Neuronal stem cell (in vitro differentiated cells): ENCODE measurements around the gene HID1.

Source experiments
- DNase-seq: peaks from one replicate; pipeline ENCODE4 v3.0.0-alpha.2; 2013; ENCODE audit warnings: low spot score
- H2AFZ ChIP-seq: one replicate; pipeline ENCODE4 v1.6.1; 2013; ENCODE audit warnings: mild to moderate bottlenecking, low read length, inconsistent platforms
- H2AK5ac ChIP-seq: 2 replicates; pipeline ENCODE4 v1.6.1; 2013; ENCODE audit warnings: low read depth, mild to moderate bottlenecking, inconsistent platforms, low read length, moderate library complexity, mixed read lengths
- H2BK120ac ChIP-seq: 2 replicates; pipeline ENCODE4 v1.6.1; 2013; ENCODE audit warnings: low read depth, mild to moderate bottlenecking, inconsistent platforms, low read length, moderate library complexity, mixed read lengths
- H2BK12ac ChIP-seq: one replicate; pipeline ENCODE4 v1.6.1; 2013; ENCODE audit warnings: low read length, inconsistent platforms
- H2BK15ac ChIP-seq: 2 replicates; pipeline ENCODE4 v1.6.1; 2013; ENCODE audit warnings: mild to moderate bottlenecking, low read length, inconsistent platforms, mixed read lengths
- H2BK5ac ChIP-seq: one replicate; pipeline ENCODE4 v1.6.1; 2013; ENCODE audit warnings: inconsistent platforms, mild to moderate bottlenecking, low read length, moderate library complexity
- H3K14ac ChIP-seq: one replicate; pipeline ENCODE4 v1.6.1; 2013; ENCODE audit warnings: low read length, inconsistent platforms
- H3K18ac ChIP-seq: 2 replicates; pipeline ENCODE4 v1.6.1; 2013; ENCODE audit warnings: low read length, inconsistent platforms
- H3K23ac ChIP-seq: 2 replicates; pipeline ENCODE4 v1.6.1; 2013; ENCODE audit warnings: low read depth, mild to moderate bottlenecking, mixed read lengths, low read length, inconsistent platforms; ENCODE audit not compliant: poor library complexity
- H3K27ac ChIP-seq: replicated peaks from 3 replicates; pipeline ENCODE4 v1.5.1; 2013; ENCODE audit warnings: low read length, inconsistent platforms
- H3K27me3 ChIP-seq, 3 experiments: 2 replicates each; pipeline ENCODE4 v1.6.1; 2013; ENCODE audit warnings: low read length in 3 of 3, mild to moderate bottlenecking in 2 of 3, inconsistent platforms in 1 of 3, low read depth in 1 of 3, mixed read lengths in 1 of 3, moderate library complexity in 1 of 3; ENCODE audit not compliant: control insufficient read depth in 3 of 3, insufficient read depth in 3 of 3
- H3K36me3 ChIP-seq, 2 donors: replicated peaks in 1 of 2; 2 replicates each; pipeline ENCODE4 v1.6.1; 2013; ENCODE audit warnings: low read length in 2 of 2; ENCODE audit not compliant: control insufficient read depth in 2 of 2, insufficient read depth in 2 of 2
- H3K4ac ChIP-seq: 2 replicates; pipeline ENCODE4 v1.6.1; 2013; ENCODE audit warnings: inconsistent platforms, mild to moderate bottlenecking, low read length, moderate library complexity
- H3K4me1 ChIP-seq, 2 donors: 1 replicate in 1 of 2; 2 replicates in 1 of 2; pipeline ENCODE4 v1.6.1; 2013; ENCODE audit warnings: low read length in 2 of 2, low read depth in 1 of 2; ENCODE audit not compliant: control insufficient read depth in 2 of 2, insufficient read depth in 1 of 2
- H3K4me2 ChIP-seq: one replicate; pipeline ENCODE4 v1.6.1; 2013; ENCODE audit warnings: mild to moderate bottlenecking, low read length, inconsistent platforms; ENCODE audit not compliant: insufficient read depth, poor library complexity, severe bottlenecking
- H3K4me3 ChIP-seq, 2 donors: 2 replicates each; pipeline ENCODE4 v1.5.1; 2013; ENCODE audit warnings: low read length in 2 of 2, mild to moderate bottlenecking in 2 of 2, inconsistent platforms in 1 of 2, moderate library complexity in 1 of 2
- H3K79me1 ChIP-seq: one replicate; pipeline ENCODE4 v1.6.1; 2013; ENCODE audit warnings: low read depth, mild to moderate bottlenecking, inconsistent platforms, low read length, moderate library complexity
- H3K9ac ChIP-seq: one replicate; pipeline ENCODE4 v1.6.1; 2013; ENCODE audit warnings: mild to moderate bottlenecking, low read depth, low read length, inconsistent platforms; ENCODE audit not compliant: poor library complexity
- H3K9me3 ChIP-seq, 2 donors: replicated peaks in 1 of 2; 2 replicates each; pipeline versions ENCODE3 to v1.6.1; 2013; ENCODE audit warnings: low read length in 2 of 2, mild to moderate bottlenecking in 2 of 2, inconsistent platforms in 1 of 2, low read depth in 1 of 2, mixed read lengths in 1 of 2, moderate library complexity in 1 of 2; ENCODE audit not compliant: control insufficient read depth in 2 of 2, insufficient read depth in 1 of 2
- H4K8ac ChIP-seq: one replicate; pipeline ENCODE4 v1.6.1; 2013; ENCODE audit warnings: low read depth, mild to moderate bottlenecking, inconsistent platforms, low read length, moderate library complexity
- H4K91ac ChIP-seq: one replicate; pipeline ENCODE4 v1.6.1; 2013; ENCODE audit warnings: low read length, low read depth, mild to moderate bottlenecking, inconsistent platforms; ENCODE audit not compliant: poor library complexity
- WGBS, 2 donors: extraction: QIAGEN DNeasy Blood & Tissue Kit; methylation state at CpG; one replicate each; pipeline ENCODE4 v1.1.7; 2013; ENCODE audit warnings: missing lambda C conversion rate in 2 of 2, mixed read lengths in 1 of 2; ENCODE audit not compliant: insufficient read length in 2 of 2, insufficient replicate concordance in 1 of 2; ENCODE audit errors: extremely low coverage in 2 of 2; 5-methylcytosine and 5-hydroxymethylcytosine counted together

HID1 gene

DNA sequence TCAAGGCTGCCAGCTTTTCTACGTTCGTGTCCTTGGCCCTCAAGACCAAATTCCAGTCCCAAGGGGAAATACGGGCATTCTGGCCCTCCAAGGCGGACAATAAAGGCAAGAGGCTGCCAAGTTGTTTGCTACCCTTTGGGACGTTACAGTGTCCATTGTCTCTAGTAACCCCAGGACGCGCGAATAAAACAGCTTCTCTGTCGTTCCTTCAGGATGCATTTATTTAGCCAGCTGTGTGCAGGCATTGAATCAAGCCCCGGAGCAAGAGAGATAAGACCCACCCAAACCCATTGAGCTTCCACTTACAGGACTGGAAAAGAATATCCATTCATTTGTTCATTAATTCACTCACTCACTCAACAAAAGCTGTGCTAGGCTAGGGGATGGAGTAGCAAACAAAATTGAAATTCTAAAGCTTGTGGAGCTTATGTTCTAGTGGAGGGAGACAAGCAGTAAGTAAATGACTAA is 40.6 kb upstream of the HID1 start:
- H3K4me1 ChIP-seq = peaks cover 7 to 12% of the 10 kb centered on the region in 2 donors
- H2BK15ac ChIP-seq = no peak overlapping the region
- H3K14ac ChIP-seq = no peak overlapping the region
- H2BK12ac ChIP-seq = no peak overlapping the region
- no peak overlapping the region for H3K4ac ChIP-seq
- H3K9ac ChIP-seq = peak overlapping the region; percentile 93
- no peak overlapping the region for H2AK5ac ChIP-seq
- H2BK120ac ChIP-seq = no peak overlapping the region
- no peaks in the 10 kb centered on the region for H3K27me3 ChIP-seq
- H2BK5ac ChIP-seq = no peak overlapping the region
- no CpG with 5 or more reads among the region's 10 CpGs for WGBS, 2 donors
- H4K91ac ChIP-seq = no peak overlapping the region
- H3K4me2 ChIP-seq = peak overlapping the region; percentile 59
- no peak overlapping the region for H4K8ac ChIP-seq
- H3K4me3 ChIP-seq = peak overlapping the region; percentile 76 to 94
- H3K79me1 ChIP-seq = no peaks in the 10 kb centered on the region
- peak overlapping the region; percentile 15 for H3K27ac ChIP-seq
- peaks cover 0 to 2% of the 10 kb centered on the region in 2 donors for H3K9me3 ChIP-seq
- H3K36me3 ChIP-seq = peaks cover 5 to 16% of the 10 kb centered on the region in 2 donors
- H3K23ac ChIP-seq = no peak overlapping the region
- DNase-seq = no peak
- H2AFZ ChIP-seq = peak overlapping the region; percentile 87
- no peak overlapping the region for H3K18ac ChIP-seq

DNA sequence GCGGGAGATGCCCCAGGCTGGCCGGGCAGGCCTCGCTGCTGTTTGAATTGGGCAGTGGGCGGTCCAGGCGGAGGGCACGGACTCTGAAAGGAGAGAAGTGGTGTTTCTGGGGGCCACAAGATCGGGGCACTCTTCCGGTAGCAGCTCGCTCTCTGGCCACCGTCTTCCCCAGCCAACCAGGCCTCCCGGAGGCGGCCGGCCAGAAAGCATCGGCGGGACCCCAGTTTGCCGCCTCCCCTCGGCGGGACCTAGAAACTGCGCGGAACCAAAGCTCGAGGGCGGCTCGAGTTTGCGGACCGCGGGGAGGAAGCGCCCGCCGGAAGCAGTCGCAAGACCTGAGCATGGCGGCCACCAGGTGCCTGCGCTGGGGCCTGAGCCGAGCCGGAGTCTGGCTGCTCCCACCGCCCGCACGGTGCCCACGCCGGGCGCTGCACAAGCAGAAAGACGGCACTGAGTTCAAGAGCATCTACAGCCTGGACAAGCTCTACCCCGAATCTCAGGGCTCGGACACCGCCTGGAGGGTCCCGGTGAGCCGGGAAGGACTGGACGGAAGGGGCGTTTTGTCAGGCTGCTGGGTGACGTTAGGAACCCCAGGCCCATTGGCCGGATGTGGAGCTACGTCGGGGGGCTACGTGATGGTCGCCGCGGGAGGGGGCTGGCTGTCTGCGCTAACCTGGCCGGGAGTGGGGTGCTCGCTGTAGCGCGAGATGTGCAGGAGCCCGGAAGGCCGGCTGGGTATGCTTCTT is 40.0 kb upstream of the HID1 start, which contains the start of gene MRPL58:
Gene MRPL58, plus strand, starts transcription at position 325 of the 746 bp plus-strand sequence. Its CDS starts 17 bp downstream, at position 342.
- Histone ChIP-seq H3K23ac (peak within 1 kb of the TSS; percentile 92), H3K27me3 (no peaks in the 10 kb centered on the region), H3K4me1 (peaks cover 7 to 12% of the 10 kb centered on the region in 2 donors), H3K4me3 (peak within 1 kb of the TSS; percentile 76 to 94), H3K4ac (no peak within 1 kb of the TSS), H2BK15ac (no peak within 1 kb of the TSS), H3K36me3 (peaks cover 3 to 16% of the 10 kb centered on the region in 2 donors), H4K91ac (no peak within 1 kb of the TSS), H3K9ac (peak within 1 kb of the TSS; percentile 93), H3K9me3 (peaks cover 0 to 2% of the 10 kb centered on the region in 2 donors), H3K27ac (peak within 1 kb of the TSS; percentile 75), H3K79me1 (no peaks in the 10 kb centered on the region), H2AK5ac (no peak within 1 kb of the TSS), H2BK12ac (no peak within 1 kb of the TSS), H3K4me2 (peak within 1 kb of the TSS; percentile 69), H3K18ac (peak within 1 kb of the TSS; percentile 94), H2BK120ac (no peak within 1 kb of the TSS), H2BK5ac (peak within 1 kb of the TSS; percentile 85), H4K8ac (no peak within 1 kb of the TSS), H2AFZ (peak within 1 kb of the TSS; percentile 87), H3K14ac (no peak within 1 kb of the TSS)
- WGBS, 2 donors = no CpG with 5 or more reads among the region's 63 CpGs
- DNase-seq = peak; percentile 88

GRCh38 chr17:75012096-75012345 is 39.5 kb upstream of the HID1 start:
- Histone ChIP-seq H3K27me3 (no peaks in the 10 kb centered on the region), H4K8ac (no peak overlapping the region), H2BK120ac (no peak overlapping the region), H3K4me2 (peak overlapping the region; percentile 69), H3K4me3 (peak overlapping the region; percentile 27 to 76), H3K23ac (peak overlapping the region; percentile 92), H2BK5ac (no peak overlapping the region), H3K4ac (no peak overlapping the region), H3K36me3 (peaks cover 3 to 15% of the 10 kb centered on the region in 2 donors), H2AK5ac (no peak overlapping the region), H2BK15ac (no peak overlapping the region), H3K79me1 (no peaks in the 10 kb centered on the region), H2BK12ac (no peak overlapping the region), H3K9ac (peak overlapping the region; percentile 14), H3K9me3 (peaks cover 0 to 2% of the 10 kb centered on the region in 2 donors), H3K14ac (no peak overlapping the region), H2AFZ (peak overlapping the region; percentile 87), H3K18ac (peak overlapping the region; percentile 72), H3K27ac (peak overlapping the region; percentile 75), H4K91ac (no peak overlapping the region), H3K4me1 (peaks cover 7 to 12% of the 10 kb centered on the region in 2 donors)
- no CpG with 5 or more reads among the region's 5 CpGs for WGBS, 2 donors
- DNase-seq = no peak

GRCh38 chr17:75011401-75012095 is 39.0 kb upstream of the HID1 start:
- Histone ChIP-seq H3K4me1 (peaks cover 7 to 12% of the 10 kb centered on the region in 2 donors), H3K18ac (no peak overlapping the region), H3K4me3 (peak overlapping the region in 1 of 2 donors; percentile 76), H3K4ac (no peak overlapping the region), H3K9ac (peak overlapping the region; percentile 14), H3K27me3 (no peaks in the 10 kb centered on the region), H4K8ac (no peak overlapping the region), H2BK5ac (no peak overlapping the region), H4K91ac (no peak overlapping the region), H2AK5ac (no peak overlapping the region), H3K36me3 (peaks cover 1 to 11% of the 10 kb centered on the region in 2 donors), H3K14ac (no peak overlapping the region), H3K79me1 (no peaks in the 10 kb centered on the region), H2BK120ac (no peak overlapping the region), H2BK15ac (no peak overlapping the region), H3K27ac (peak overlapping the region; percentile 75), H3K23ac (no peak overlapping the region), H2BK12ac (no peak overlapping the region), H3K9me3 (peaks cover 0 to 1% of the 10 kb centered on the region in 2 donors), H3K4me2 (peak overlapping the region; percentile 69), H2AFZ (peak overlapping the region; percentile 87)
- no CpG with 5 or more reads among the region's 13 CpGs for WGBS, 2 donors
- no peak for DNase-seq
